WTC11 (cell line): ENCODE measurements around the gene NSL1. TPM values are rescaled to one million over a fixed set of nuclear protein-coding genes. Genes with fewer than 3 reads are reported as not detected.
A peak's percentile ranks its signal among the peaks of the same experiment; 100 is the strongest.

Experiments
- ATAC-seq: fragments of 200-7000 bp; cut with Tn5 transposase; 2 replicates; pipeline ENCODE4 v1.10.0; 2021; ENCODE audit warnings: mild to moderate bottlenecking, moderate library complexity
- CTCF ChIA-PET: fragments of 300-600 bp; sonication (Branson Sonifier 250); formaldehyde crosslinking; loops from one replicate; lab custom pipeline; 2021; ENCODE audit warnings: antibody characterized with exemption; lab: Charles Lee
- POLR2A ChIA-PET: fragments of 350-600 bp; sonication (Branson Sonifier 250); formaldehyde crosslinking; loops from one replicate; lab custom pipeline; 2021; ENCODE audit warnings: antibody characterized with exemption; lab: Charles Lee
- DNase-seq: peaks from one replicate; pipeline ENCODE4 v3.0.0; 2021; ENCODE audit warnings: low spot score
- H3K27ac Mint-ChIP-seq: 2 replicates; pipeline ENCODE4 v1.8.0; 2021; ENCODE audit warnings: mixed read lengths
- H3K27me3 Mint-ChIP-seq: 2 replicates; pipeline ENCODE4 v1.8.0; 2021; ENCODE audit warnings: low read depth, mild to moderate bottlenecking, moderate library complexity, mixed read lengths
- H3K36me3 Mint-ChIP-seq: 2 replicates; pipeline ENCODE4 v1.8.0; 2021; ENCODE audit warnings: mixed read lengths
- H3K4me1 Mint-ChIP-seq: 2 replicates; pipeline ENCODE4 v1.8.0; 2022; ENCODE audit warnings: mixed read lengths
- H3K4me3 Mint-ChIP-seq: 2 replicates; pipeline ENCODE4 v1.8.0; 2021; ENCODE audit warnings: mild to moderate bottlenecking, moderate library complexity, mixed read lengths
- H3K9me3 Mint-ChIP-seq: 2 replicates; pipeline ENCODE4 v1.8.0; 2021; ENCODE audit warnings: mixed read lengths
- CDX4 ChIP-seq: fragments of 250-450 bp; sonication (Bioruptor Pico); IDR thresholded peaks from 2 replicates; pipeline ENCODE4 v1.9.0; 2021; ENCODE audit warnings: moderate library complexity, mild to moderate bottlenecking, inconsistent platforms, borderline replicate concordance
- CREM ChIP-seq: sonication (generic); formaldehyde crosslinking; IDR thresholded peaks from 2 replicates; pipeline ENCODE4 v1.8.1; 2022; ENCODE audit warnings: mild to moderate bottlenecking, missing genetic modification reagents, moderate library complexity
- E2F5 ChIP-seq: sonication (generic); formaldehyde crosslinking; IDR thresholded peaks from 2 replicates; pipeline ENCODE4 v1.8.1; 2022; ENCODE audit warnings: mild to moderate bottlenecking, moderate library complexity, missing genetic modification reagents
- ELF4 ChIP-seq: sonication (generic); formaldehyde crosslinking; IDR thresholded peaks from 2 replicates; pipeline ENCODE4 v1.8.1; 2022; ENCODE audit warnings: low read depth, mild to moderate bottlenecking, moderate library complexity, missing genetic modification reagents
- ERG ChIP-seq: fragments of 250-450 bp; sonication (Bioruptor Pico); IDR thresholded peaks from 2 replicates; pipeline ENCODE4 v1.8.0; 2021; ENCODE audit warnings: mild to moderate bottlenecking
- GABPB1 ChIP-seq: sonication (generic); formaldehyde crosslinking; IDR thresholded peaks from 2 replicates; pipeline ENCODE4 v1.8.1; 2023; ENCODE audit warnings: mild to moderate bottlenecking, missing genetic modification reagents
- HMGA2 ChIP-seq: fragments of 250-450 bp; sonication (Bioruptor Pico); IDR thresholded peaks from 2 replicates; pipeline ENCODE4 v1.4.0; 2021; ENCODE audit warnings: mild to moderate bottlenecking, moderate library complexity
- MYBL2 ChIP-seq: sonication (generic); formaldehyde crosslinking; IDR thresholded peaks from 2 replicates; pipeline ENCODE4 v1.8.1; 2023; ENCODE audit warnings: mild to moderate bottlenecking, moderate library complexity, missing genetic modification reagents
- OVOL2 ChIP-seq: fragments of 250-450 bp; sonication (Bioruptor Pico); IDR thresholded peaks from 2 replicates; pipeline ENCODE4 v1.9.0; 2021; ENCODE audit warnings: mild to moderate bottlenecking, borderline replicate concordance
- PRRX2 ChIP-seq: fragments of 250-450 bp; sonication (Bioruptor Pico); IDR thresholded peaks from 2 replicates; pipeline ENCODE4 v1.8.0; 2021; ENCODE audit warnings: mild to moderate bottlenecking
- SMAD3 ChIP-seq: sonication (generic); formaldehyde crosslinking; IDR thresholded peaks from 2 replicates; pipeline ENCODE4 v1.8.0; 2022; ENCODE audit warnings: missing genetic modification reagents, mild to moderate bottlenecking, borderline replicate concordance
- TCF7 ChIP-seq: sonication (generic); formaldehyde crosslinking; IDR thresholded peaks from 2 replicates; pipeline ENCODE4 v1.8.0; 2022; ENCODE audit warnings: mild to moderate bottlenecking, low read depth, missing genetic modification reagents, moderate library complexity
- TEAD1 ChIP-seq: sonication (generic); formaldehyde crosslinking; IDR thresholded peaks from 2 replicates; pipeline ENCODE4 v1.8.0; 2022; ENCODE audit warnings: mild to moderate bottlenecking, missing genetic modification reagents
- ZMAT4 ChIP-seq: fragments of 250-450 bp; sonication (Bioruptor Pico); IDR thresholded peaks from 2 replicates; pipeline ENCODE4 v1.9.0; 2021; ENCODE audit warnings: mild to moderate bottlenecking
- ZNF396 ChIP-seq: fragments of 250-450 bp; sonication (Bioruptor Pico); IDR thresholded peaks from 2 replicates; pipeline ENCODE4 v1.8.0; 2021; ENCODE audit warnings: mild to moderate bottlenecking, moderate library complexity, borderline replicate concordance
- total RNA-seq: library from RNA; stranded (reverse); gene quantifications from 3 replicates; pipeline ENCODE4 v1.2.3, GENCODE V29; 2021
- TF ChIP-seq, protein P1 (sequence below): sonication (generic); formaldehyde crosslinking; conservative IDR thresholded peaks from 2 replicates; pipeline ENCODE4 v1.8.1; 2023; ENCODE audit warnings: mild to moderate bottlenecking, low read depth, missing genetic modification reagents, moderate library complexity
- TF ChIP-seq, protein P2 (sequence below): sonication (generic); formaldehyde crosslinking; IDR thresholded peaks from 2 replicates; pipeline ENCODE4 v1.8.0; 2022; ENCODE audit warnings: mild to moderate bottlenecking, missing genetic modification reagents
- TF ChIP-seq, protein P3 (sequence below): sonication (generic); formaldehyde crosslinking; IDR thresholded peaks from 2 replicates; pipeline ENCODE4 v1.8.1; 2023; ENCODE audit warnings: mild to moderate bottlenecking, missing genetic modification reagents, moderate library complexity

The NSL1 gene
- total RNA-seq, 1 experiment from 2014 or later = 55.7 TPM

GRCh38 chr1:212677573-212677972 is 114.0 kb downstream of the NSL1 start:
- Mint-ChIP-seq H3K36me3 (no peaks in the 10 kb centered on the region), H3K27me3 (peaks cover 5% of the 10 kb centered on the region; the same call in 1 of the 2 replicates), H3K9me3 (no peaks in the 10 kb centered on the region), H3K4me1 (peaks cover 8% of the 10 kb centered on the region), H3K4me3 (no peak overlapping the region), H3K27ac (no peak overlapping the region)
- DNase-seq (no peak), ATAC-seq (no peak)
- no peak for TF ChIP-seq ZNF396 (CRISPR knock-in tag)
- TF ChIP-seq ZMAT4 = no peak
- TF ChIP-seq ERG = no peak
- ChIA-PET POLR2A (no interaction called here), CTCF (interaction anchor here (1.1 to 4.9 kb wide), 9 partner anchors 9 to 222 kb away, joined by 3 to 44 read pairs (median 5); partner anchors contain the start of gene BATF3)

DNA sequence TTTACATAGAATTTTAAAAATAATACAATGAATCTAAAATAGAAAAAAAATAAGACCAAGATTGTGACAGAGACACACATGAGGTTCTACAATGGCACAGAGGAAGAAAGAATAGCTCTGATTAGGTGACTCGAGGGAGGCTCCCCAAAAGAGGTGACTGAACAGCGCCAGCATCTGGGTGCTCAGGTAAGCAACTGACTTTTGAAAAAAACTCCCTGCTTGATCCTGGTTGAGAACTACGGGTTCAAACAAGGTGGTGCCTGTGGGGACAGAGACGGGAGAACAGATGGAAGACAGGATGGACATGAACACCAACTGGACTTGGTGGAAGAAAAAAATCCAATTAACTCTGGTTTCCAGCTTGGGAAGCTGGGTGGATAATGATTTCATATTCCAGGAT is 114.4 kb downstream of the NSL1 start:
- Mint-ChIP-seq H3K27ac (no peak overlapping the region), H3K27me3 (peaks cover 5% of the 10 kb centered on the region; the same call in 1 of the 2 replicates), H3K4me1 (peaks cover 11% of the 10 kb centered on the region), H3K4me3 (no peak overlapping the region), H3K36me3 (no peaks in the 10 kb centered on the region), H3K9me3 (no peaks in the 10 kb centered on the region)
- ATAC-seq (peak; percentile 24; the same call in 1 of the 2 replicates), DNase-seq (no peak)
- CTCF ChIA-PET = interaction anchor here (1.1 to 4.9 kb wide), 8 partner anchors 9 to 221 kb away, joined by 3 to 44 read pairs (median 5); no protein-coding TSS in a partner anchor
- TF ChIP-seq ELF4 (no peak), CREM (CRISPR knock-in tag) (no peak), HMGA2 (CRISPR knock-in tag) (no peak), SMAD3 (no peak), MYBL2 (CRISPR knock-in tag) (no peak), TEAD1 (CRISPR knock-in tag) (no peak), E2F5 (CRISPR knock-in tag) (no peak), PRRX2 (no peak), OVOL2 (CRISPR knock-in tag) (no peak), CDX4 (CRISPR knock-in tag) (no peak), GABPB1 (no peak), TCF7 (CRISPR knock-in tag) (no peak)
- TF ChIP-seq, protein P1, sequence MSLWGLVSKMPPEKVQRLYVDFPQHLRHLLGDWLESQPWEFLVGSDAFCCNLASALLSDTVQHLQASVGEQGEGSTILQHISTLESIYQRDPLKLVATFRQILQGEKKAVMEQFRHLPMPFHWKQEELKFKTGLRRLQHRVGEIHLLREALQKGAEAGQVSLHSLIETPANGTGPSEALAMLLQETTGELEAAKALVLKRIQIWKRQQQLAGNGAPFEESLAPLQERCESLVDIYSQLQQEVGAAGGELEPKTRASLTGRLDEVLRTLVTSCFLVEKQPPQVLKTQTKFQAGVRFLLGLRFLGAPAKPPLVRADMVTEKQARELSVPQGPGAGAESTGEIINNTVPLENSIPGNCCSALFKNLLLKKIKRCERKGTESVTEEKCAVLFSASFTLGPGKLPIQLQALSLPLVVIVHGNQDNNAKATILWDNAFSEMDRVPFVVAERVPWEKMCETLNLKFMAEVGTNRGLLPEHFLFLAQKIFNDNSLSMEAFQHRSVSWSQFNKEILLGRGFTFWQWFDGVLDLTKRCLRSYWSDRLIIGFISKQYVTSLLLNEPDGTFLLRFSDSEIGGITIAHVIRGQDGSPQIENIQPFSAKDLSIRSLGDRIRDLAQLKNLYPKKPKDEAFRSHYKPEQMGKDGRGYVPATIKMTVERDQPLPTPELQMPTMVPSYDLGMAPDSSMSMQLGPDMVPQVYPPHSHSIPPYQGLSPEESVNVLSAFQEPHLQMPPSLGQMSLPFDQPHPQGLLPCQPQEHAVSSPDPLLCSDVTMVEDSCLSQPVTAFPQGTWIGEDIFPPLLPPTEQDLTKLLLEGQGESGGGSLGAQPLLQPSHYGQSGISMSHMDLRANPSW (CRISPR knock-in tag) = no peak
- TF ChIP-seq, protein P2, sequence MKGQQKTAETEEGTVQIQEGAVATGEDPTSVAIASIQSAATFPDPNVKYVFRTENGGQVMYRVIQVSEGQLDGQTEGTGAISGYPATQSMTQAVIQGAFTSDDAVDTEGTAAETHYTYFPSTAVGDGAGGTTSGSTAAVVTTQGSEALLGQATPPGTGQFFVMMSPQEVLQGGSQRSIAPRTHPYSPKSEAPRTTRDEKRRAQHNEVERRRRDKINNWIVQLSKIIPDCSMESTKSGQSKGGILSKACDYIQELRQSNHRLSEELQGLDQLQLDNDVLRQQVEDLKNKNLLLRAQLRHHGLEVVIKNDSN (CRISPR knock-in tag) = no peak
- TF ChIP-seq, protein P3, sequence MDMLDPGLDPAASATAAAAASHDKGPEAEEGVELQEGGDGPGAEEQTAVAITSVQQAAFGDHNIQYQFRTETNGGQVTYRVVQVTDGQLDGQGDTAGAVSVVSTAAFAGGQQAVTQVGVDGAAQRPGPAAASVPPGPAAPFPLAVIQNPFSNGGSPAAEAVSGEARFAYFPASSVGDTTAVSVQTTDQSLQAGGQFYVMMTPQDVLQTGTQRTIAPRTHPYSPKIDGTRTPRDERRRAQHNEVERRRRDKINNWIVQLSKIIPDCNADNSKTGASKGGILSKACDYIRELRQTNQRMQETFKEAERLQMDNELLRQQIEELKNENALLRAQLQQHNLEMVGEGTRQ = no peak
- POLR2A ChIA-PET = no interaction called here

Other genes starting within 250 kb of the NSL1 start
- gene ATF3, start 183.0 kb downstream of the NSL1 start, total RNA-seq = 12.5 to 19.4 TPM (median 14.6 TPM) in 3 replicates
- 3.9 to 6.1 TPM (median 3.9 TPM) in 3 replicates for gene BATF3, start 91.9 kb downstream of the NSL1 start, total RNA-seq
- gene TATDN3, start 117 bp upstream of the NSL1 start, total RNA-seq = 19.3 to 21.5 TPM (median 20.9 TPM) in 3 replicates
- gene SPATA45, start 55.9 kb upstream of the NSL1 start, total RNA-seq = 0.73 to 0.90 TPM (median 0.82 TPM) in 3 replicates
- gene FLVCR1, start 66.5 kb upstream of the NSL1 start, total RNA-seq = 67.9 to 78.6 TPM (median 69.4 TPM) in 3 replicates
- 251 to 303 TPM (median 254 TPM) in 3 replicates for gene VASH2, start 158.8 kb upstream of the NSL1 start, total RNA-seq
- 38.6 to 41.7 TPM (median 40.2 TPM) in 3 replicates for gene ANGEL2, start 224.1 kb upstream of the NSL1 start, total RNA-seq